Eye (tissue), 1 donor: Measurements from ENCODE around the gene MAP3K14.
A peak's percentile ranks its signal among the peaks of the same experiment; 100 is the strongest.

Source experiments
- DNase-seq: peaks from one replicate; pipeline ENCODE4 v3.0.0-alpha.2; 2015

The MAP3K14 gene

DNA sequence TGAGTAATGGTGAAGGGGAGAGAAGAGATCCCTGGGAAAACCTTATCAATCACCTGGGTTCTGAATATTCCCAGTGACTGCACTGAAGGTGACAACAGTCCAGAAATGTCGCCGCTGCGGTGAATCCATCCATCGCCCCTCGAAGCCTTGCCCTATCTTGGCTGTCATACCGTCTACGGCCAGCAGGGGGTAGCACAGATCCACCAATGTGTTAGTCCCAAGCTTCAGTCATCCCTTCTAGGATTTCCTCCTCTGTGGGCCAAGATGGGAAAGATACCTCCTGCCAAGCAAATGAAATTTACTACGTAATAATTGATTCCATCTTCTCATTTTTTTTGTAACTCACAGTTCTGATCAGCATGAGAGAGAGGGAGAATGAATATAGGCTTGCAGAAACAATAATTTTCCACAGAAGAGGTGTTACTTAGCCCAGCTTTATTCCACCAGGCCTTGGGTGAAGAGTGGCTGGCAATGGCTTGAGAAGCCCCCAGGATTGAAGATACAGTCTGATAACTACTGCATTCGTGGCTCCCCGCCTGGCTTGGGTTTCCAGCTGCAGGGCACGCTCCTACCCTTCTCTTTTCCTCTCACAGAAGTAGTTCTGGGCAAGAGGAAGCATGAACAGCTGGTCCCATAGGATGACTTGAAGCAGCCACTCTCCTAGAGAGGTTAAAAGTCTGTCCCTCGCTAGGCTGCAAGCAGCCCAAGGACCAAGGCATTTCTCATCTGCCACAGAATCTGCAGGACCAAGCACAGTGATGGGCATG lies 97.7 kb downstream of the MAP3K14 start:
- peak; percentile 97 for DNase-seq
